Dermis blood vessel endothelial cell (primary cell): Measurements from ENCODE around the gene GSS. TPM values are rescaled to one million over a fixed set of nuclear protein-coding genes. Genes with fewer than 3 reads are reported as not detected.

Experiments
- DNase-seq: peaks from one replicate; pipeline ENCODE4 v3.0.0; 2010
- total RNA-seq: library from RNA; depleted of rRNA; stranded (reverse); fragments of >200 nt; gene quantifications from 2 replicates; pipeline ENCODE4 v1.2.3, GENCODE V29; 2014

GSS gene
- total RNA-seq, 1 donor from 2014 or later, result 73.7 TPM

GRCh38 chr20:34977365-34978091 lies 21.9 kb upstream of the GSS start:
- no peak for DNase-seq

- no peak for DNase-seq
Measured at GRCh38 chr20:34976286-34976685, 20.7 kb upstream of the GSS start.

DNA sequence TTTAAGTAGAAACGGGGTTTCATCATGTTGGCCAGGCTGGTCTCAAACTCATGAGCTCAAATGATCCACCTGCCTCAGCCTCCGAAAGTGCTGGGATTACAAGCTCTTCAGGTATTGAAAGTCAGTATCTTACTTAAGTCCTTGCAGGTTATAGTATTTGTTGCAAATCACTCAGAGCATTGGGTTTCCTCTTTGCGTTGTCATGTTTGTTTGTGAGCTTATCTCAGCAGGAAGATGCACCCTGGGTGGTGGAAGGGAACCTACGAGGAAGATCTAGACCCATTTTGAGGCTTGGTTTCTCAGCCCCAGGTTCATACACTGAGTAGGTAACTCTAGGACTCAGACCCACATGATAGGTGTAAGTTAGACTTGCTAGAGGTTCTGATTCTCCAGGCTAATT lies 18.6 kb upstream of the GSS start:
- DNase-seq, result no peak

DNA sequence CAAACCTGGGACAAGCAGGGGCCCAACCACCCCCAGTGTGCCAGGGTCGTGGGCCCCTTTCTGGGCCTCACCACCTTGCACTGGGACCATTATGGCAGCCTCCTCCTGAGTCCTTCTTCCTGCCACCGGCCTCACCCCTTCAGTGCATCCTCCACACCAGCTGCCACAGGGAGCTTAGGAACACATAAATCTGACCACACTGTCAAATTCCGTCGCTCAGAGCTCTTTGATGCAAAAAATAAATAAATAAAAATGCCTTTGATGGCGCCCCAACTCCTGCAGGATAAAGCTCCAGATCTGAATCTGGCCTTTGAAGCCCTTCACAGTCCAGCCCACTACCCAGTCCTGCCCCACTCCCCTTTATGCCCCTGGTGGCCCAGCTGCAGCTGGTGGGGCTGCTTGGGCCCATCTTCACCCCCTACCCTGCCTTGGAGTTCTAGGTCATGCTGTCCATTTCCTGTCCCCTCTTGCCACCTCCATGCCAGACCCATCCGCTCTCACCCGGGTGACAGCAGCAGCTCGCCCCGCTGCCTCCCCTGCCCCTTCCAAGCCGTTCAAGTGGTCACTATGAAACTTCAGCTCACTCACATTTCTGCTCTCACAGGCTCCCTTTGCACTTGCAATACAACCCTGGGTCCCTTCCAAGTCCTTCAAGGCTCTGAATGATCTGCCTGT lies 16.1 kb upstream of the GSS start:
- DNase-seq, result no peak

DNA sequence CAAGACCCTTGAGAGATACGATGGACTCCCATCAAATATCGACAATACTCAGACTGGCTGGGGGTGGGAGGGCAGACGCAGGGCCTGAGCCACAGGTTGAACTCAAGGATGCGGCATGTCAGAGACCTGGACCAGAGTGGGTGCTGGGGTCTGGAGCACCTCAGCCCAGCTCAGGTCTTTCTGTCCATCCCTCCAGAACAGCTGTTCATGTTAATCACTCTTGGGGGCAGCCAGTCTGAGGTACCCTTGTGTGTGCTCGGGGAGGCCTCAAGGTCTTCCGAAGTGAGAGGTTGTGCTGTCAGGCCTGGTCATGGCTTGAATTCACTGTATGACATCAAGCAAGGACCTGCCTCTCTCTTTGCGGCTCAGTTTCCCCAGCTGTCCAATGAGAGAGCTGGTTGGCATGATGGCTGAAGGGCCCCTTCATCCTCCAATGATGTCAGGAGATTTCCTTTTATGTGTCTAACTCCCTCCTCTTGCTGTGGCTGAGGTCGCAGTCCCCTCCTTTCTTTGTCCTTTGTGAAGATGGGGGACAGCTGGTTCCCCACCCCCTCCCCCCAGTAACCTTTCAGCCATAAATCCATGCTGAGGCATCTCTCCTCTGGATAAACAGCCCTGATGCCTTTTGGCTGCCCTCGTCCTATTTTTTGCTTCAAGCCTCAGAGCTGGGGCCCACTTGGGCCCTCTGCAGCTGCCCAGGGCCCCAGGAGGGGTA lies 15.4 kb upstream of the GSS start:
- no peak for DNase-seq

DNA sequence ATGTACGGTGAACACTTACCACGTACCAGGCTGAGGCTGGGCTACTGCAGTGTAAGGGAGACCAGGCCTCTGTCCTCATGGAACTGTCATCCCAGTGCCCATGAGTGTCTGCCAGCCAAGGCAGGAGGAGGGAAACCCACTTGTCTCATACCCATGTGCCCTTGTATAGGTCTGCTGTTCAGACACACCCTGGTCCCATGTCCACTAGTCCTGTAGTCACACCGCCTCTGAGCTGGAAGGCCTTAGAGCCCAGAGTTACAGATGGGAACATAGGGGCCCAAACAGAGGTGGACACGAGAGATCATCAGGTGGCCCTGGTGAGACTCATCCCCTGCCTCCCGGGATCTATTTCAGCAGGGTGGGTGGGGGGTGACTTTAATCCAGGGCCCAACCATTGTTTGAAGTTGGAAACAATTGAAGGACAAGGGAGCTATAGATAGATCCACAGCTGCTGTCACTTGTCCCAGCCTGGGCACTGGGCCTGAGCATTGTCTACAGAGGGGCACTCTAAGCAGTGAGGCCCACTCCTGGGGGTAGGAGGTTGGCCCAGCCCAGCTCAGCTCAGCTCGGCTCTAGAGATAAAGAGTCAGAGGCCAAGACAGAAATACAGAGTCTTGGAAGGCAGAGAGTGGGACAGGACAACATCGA lies 14.7 kb upstream of the GSS start:
- no peak for DNase-seq

DNA sequence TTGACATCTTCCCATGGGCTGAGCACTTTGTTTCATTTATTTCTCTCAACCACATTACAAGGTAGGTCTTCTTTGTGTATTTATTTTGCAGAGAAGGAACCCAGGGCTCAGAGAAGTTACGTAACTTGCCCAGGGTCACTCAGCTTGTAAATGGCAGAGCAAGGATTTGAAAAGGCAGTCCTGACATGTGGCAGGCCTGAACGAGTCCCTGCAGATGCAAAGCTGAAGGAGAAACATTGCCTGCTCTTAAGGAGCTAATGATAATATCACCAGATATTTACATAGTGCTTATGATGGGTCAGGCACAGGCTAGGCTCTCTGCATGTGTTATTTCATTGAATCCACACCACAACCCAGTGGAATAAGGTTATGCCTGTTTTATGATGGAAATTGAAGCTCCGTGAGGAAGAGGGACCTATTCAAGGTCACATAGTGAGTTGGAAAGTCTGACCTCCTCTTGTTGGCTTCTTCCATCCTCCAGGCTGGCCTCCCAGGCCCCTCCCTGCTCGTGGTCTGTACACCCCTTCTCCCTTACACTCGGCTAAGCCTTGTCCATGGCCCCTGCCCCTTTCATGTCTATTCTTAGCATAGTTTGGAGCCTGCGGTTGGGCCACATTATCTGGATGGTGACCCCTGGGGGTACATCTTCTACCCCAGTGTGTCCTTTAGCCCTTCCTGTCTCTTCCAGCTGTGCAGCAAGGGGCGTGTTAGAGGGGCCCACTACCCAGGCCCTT lies 12.6 kb upstream of the GSS start:
- DNase-seq, result no peak

- DNase-seq, result no peak
Measured at GRCh38 chr20:34967421-34967820, 11.8 kb upstream of the GSS start.

DNA sequence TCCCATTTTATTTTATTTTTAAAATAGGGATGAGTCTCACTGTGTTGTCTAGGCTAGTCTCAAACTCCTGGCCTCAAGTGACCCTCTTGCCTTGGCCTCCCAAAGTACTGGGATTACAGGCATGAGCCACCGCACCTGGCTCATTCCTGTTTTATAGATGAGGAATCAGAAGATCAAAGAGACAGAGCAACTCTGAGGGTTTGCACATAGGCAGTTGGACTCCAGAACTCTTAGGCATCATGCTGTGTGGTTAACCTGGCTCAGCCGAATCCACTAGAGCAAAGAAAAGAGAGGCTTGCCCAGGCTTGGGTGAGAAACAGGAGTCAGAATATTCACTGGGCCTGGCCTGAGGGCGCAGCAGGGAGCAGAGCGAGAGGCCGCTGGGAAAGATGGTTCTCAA lies 9.4 kb upstream of the GSS start:
- DNase-seq, result no peak

- DNase-seq, result no peak
Measured at GRCh38 chr20:34964486-34964885, 8.9 kb upstream of the GSS start.

GRCh38 chr20:34956751-34957472 lies 1.3 kb upstream of the GSS start:
- no peak for DNase-seq

- DNase-seq, result no peak
Measured at GRCh38 chr20:34956041-34956458, 444 bp upstream of the GSS start.

DNA sequence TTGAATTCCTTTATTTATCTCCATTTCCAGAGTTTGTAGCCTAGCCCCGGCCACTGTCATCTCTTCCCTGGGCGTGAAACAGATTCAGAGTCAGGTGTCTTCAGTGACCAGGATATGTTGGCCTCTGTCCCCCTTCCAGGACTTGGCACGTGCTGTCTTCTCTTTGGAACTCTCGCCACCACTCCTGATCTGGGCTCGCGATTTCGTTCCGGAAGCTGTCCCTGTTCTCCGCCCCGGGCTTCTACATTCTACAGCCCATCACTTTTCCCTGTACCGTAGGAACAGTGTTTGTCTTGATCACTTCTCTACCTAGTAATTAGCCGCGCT lies 739 bp downstream of the GSS start:
- peak; percentile 53 for DNase-seq

DNA sequence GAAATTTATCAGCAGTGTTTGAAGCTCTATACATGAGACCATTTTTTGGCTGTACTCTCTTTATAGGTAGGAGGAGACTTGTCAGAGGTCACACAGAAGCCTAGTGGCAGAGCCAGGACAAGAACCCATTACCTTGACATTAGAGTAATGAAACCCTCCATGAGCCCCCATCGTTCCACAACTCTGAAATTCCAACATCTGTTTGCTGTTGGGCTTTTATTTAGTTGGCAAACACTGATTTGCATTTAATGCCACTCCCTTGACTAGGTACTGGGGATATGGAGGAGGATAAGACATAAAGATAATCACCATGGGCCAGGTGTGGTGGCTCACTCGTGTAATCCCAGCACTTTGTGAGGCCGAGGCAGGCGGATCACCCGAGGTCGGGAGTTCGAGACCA lies 1.6 kb downstream of the GSS start:
- DNase-seq, result no peak

DNA sequence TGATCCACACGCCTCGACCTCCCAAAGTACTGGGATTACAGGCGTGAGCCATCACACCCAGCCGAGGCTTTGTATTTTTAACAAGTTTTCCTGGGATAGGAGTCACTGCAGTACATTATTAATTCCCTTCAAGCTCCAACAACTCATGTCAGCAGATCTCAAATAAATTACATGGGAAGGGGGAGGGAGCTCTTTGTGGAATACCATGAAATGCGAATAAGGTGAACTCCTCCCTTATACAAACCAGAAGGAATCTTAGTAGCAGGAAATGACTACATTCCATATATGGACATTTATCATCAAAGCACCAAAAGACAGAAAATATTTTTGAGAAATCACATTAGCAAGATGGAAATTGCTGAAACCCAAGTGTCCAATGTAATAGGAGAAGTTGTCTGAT lies 2.9 kb downstream of the GSS start:
- DNase-seq, result peak; percentile 15

DNA sequence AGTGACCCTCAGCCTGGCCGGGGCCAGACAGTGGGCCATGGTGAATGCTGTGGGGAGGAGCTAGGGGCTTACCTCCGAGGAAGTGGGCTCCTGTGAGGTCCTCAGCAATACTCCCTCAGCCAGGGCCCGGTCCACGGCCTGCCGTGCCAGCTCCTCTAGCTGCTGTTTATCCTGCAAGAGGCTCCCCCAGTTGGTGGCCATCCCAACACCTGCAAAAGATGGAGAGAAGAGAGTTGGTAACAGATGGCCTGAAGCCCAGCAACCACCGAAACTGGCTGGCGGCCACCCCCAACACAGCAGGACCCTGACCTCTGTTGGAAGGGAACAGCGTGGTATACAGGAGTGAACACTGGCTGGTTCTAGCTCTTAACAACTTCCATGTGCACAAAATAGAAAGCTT lies 4.0 kb downstream of the GSS start:
- no peak for DNase-seq

DNA sequence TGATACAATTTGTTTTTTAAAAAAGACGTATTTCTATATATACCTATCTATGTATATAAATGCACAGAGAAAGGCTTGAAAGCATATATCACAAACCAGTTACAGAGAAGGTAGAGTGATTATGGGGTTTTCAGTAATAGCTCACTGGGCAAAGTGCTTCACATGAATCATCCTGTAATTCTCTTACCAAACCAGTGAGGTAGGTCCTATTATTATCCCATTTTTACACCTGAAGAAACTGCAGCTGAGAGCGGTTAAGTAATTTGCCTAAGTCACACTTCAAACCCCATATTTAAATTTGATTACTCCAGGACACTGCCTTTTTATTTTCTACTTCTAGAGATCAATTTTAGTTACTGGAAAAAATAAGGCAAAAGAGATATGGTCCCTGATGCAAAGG lies 4.4 kb downstream of the GSS start:
- DNase-seq, result no peak

GRCh38 chr20:34949120-34949519 lies 6.5 kb downstream of the GSS start:
- no peak for DNase-seq

GRCh38 chr20:34948030-34948429 lies 7.6 kb downstream of the GSS start:
- DNase-seq, result peak; percentile 37

GRCh38 chr20:34947336-34947735 lies 8.3 kb downstream of the GSS start:
- no peak for DNase-seq

DNA sequence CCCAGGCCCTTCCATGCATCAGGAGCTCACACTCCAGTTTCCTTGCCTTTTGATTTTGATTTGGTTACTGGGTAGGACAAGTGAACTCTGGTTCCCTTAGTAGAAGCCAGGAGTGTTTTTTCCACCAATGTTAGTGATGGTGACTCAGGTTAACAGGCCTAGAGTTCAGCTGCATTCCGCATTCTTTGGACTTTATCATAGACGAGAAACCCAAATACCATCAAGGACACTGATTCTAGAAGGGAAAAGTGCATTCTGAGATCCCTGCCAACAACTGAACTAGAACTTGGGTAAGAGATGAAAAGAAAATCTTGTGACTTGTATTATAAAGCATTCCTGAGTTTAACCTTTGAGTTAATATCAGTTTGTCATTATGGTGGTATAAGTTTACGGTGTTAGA lies 8.9 kb downstream of the GSS start:
- DNase-seq, result no peak
